Effector memory CD8-positive, alpha-beta T cell (primary cell): Measurements from ENCODE around the gene CLCF1.
"Not testable (repeated sequence)": the region's sequence is repeated elsewhere in the genome, so short reads cannot be mapped to it uniquely, and the experiment has no call there.

Experiments
- ATAC-seq: fragments of 150-1000 bp; cut with Tn5 transposase; replicated peaks from 2 replicates; pipeline ENCODE4 v1.10.0; 2021; ENCODE audit warnings: mild to moderate bottlenecking, moderate library complexity
- DNase-seq, 3 experiments: peaks; one replicate each; pipeline ENCODE4 v3.0.0; 2021
- H3K27ac Mint-ChIP-seq, 2 donors: one replicate each; pipeline ENCODE4 v1.8.0; 2022; ENCODE audit warnings: mild to moderate bottlenecking in 2 of 2, mixed read lengths in 2 of 2, moderate library complexity in 2 of 2
- H3K27me3 Mint-ChIP-seq, 2 donors: one replicate each; pipeline ENCODE4 v1.8.0; 2022; ENCODE audit warnings: mixed read lengths in 2 of 2
- H3K36me3 Mint-ChIP-seq: one replicate; pipeline ENCODE4 v1.8.0; 2022; ENCODE audit warnings: mild to moderate bottlenecking, moderate library complexity, mixed read lengths; ENCODE audit not compliant: insufficient read depth
- H3K4me1 Mint-ChIP-seq, 2 donors: one replicate each; pipeline ENCODE4 v1.8.0; 2022; ENCODE audit warnings: low read depth in 2 of 2, mixed read lengths in 2 of 2
- H3K4me3 Mint-ChIP-seq, 2 donors: one replicate each; pipeline ENCODE4 v1.8.0; 2022; ENCODE audit warnings: mild to moderate bottlenecking in 2 of 2, mixed read lengths in 2 of 2, moderate library complexity in 2 of 2
- H3K9me3 Mint-ChIP-seq, 2 donors: one replicate each; pipeline ENCODE4 v1.8.0; 2022; ENCODE audit warnings: mixed read lengths in 2 of 2

Gene CLCF1

DNA sequence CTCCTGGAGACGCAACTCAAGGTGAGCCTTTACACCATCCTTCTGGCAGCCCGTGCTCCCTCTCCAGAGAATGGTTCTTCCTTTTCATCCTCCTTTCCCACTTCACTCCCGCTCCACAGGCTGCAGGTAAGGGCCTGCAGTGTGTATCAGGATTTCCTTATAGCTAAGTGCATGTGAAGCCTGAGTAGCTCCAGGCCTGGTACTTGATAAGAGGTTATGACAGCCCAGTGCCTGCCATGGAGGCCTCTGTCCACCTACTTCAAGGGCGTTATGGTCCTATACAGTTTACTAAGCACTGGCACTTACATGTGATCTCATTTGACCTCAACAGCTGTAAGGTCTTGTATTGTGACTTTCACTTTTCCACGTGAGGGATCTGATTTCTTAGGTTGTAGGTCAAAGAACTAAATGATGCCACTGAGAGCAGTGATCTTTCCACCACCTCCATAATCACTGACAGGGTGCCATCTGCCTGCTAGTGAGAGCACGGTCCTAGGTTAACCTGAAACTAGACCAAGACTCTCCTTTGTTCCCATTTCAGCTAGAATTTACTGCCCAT is 52.0 kb downstream of the CLCF1 start:
- Mint-ChIP-seq H3K4me3 (no peak overlapping the region), H3K9me3 (no peaks in the 10 kb centered on the region), H3K4me1 (peaks cover 9 to 15% of the 10 kb centered on the region in 2 donors), H3K27me3 (no peaks in the 10 kb centered on the region), H3K36me3 (peaks cover 22% of the 10 kb centered on the region), H3K27ac (no peak overlapping the region)
- DNase-seq = no peak
- no peak for ATAC-seq

DNA sequence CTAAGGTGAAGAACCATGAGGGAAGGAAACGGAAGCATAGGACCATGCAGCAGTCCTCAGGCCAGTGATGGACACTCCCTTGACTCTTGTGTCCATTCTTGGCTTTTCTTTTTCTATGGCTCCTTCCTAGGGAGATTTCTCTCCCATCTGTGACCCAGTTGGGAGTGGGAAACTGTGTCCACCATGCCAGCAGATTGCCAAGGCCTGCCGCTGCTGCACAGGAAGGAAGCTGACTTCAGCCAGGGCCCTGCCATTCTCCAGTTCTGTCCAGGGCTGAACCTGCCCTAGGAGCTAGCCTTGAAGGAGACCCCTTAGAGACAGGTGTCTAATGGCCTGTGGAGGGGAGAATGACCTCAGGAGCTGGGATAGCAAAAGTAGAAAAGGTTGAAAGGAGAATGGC is 52.7 kb downstream of the CLCF1 start:
- DNase-seq (no peak), ATAC-seq (no peak)
- H3K27me3 Mint-ChIP-seq = no peaks in the 10 kb centered on the region
- H3K36me3 Mint-ChIP-seq = peaks cover 25% of the 10 kb centered on the region
- no peak overlapping the region for H3K27ac Mint-ChIP-seq
- H3K4me1 Mint-ChIP-seq = peaks cover 9 to 15% of the 10 kb centered on the region in 2 donors
- no peak overlapping the region for H3K4me3 Mint-ChIP-seq
- no peaks in the 10 kb centered on the region for H3K9me3 Mint-ChIP-seq

DNA sequence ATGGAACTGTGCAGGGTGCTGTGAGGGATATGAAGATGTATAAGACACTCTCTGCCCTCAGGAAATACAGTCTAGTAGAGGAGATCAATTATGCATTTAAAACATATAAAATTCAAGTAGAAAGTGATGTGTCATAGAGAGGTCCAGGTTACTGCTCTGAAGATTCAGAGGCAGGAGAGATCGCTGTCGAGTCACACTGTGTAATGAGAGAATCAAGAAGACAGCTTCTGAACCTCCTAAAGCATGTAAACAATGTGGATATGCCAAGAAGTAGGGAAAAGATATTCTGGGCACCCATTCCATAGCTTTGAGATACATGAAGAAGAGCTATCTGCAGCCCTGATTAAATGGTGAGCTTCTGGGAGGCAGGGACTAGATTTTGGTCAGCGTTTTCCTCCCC is 53.4 kb downstream of the CLCF1 start:
- Mint-ChIP-seq H3K4me1 (peaks cover 9 to 15% of the 10 kb centered on the region in 2 donors), H3K27me3 (no peaks in the 10 kb centered on the region), H3K27ac (no peak overlapping the region), H3K9me3 (no peaks in the 10 kb centered on the region), H3K4me3 (no peak overlapping the region), H3K36me3 (peaks cover 28% of the 10 kb centered on the region)
- DNase-seq (no peak), ATAC-seq (no peak)

DNA sequence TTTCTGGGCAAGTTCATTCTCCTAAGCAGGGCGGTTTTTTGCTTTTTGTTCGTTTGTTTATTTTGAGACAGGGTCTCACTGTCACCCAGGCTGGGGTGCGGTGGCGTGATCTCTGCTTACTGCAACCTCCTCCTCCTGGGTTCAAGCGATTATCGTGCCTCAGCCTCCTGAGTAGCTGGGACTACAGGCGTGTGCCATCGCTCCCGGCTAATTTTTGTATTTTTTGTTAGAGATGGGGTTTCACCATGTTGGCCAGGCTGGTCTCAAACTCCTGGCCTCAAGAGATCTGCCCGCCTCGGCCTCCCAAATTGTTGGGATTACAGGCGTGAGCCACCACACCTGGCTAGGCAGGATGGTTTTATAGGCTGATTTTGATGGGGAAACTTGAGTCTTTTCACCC is 54.5 kb downstream of the CLCF1 start:
- not testable (repeated sequence) for DNase-seq, ATAC-seq, H3K9me3 Mint-ChIP-seq, H3K27me3 Mint-ChIP-seq, H3K27ac Mint-ChIP-seq
- Mint-ChIP-seq H3K36me3 (peaks cover 28% of the 10 kb centered on the region), H3K4me1 (peaks cover 14 to 20% of the 10 kb centered on the region in 2 donors), H3K4me3 (peak overlapping the region; percentile 87 to 98)

DNA sequence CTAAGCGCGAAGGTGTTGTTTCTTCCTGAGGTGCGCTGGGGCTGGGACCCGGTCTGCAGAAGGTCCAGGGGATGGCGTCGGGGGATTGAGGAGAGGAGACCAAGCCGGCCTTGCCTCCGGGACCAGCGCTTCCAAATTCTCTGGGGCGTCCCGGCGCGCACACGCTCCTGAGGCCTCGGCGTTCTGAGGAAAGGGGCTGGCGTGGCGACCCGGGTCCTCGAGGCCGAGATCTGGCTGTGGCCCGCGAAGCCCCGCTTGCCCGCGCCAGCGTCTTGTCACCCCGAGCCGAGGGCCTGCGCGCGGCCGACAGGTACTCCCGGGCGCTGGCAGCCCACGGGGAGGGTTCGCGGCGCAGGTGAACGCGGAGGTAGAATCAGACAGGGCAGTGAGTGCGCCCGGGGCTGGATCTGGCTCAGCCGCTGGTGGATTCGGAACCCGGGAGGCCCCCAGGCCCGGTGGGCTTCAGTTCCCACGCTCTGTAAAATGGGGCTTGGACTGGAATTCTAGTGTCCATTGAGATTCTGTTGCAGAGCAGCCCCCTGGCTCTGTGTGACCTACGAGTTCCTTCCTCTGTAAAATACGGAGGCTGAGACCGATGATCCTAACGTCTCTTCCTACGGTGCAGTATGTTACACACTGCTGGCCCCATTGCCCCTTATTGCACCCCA is 55.4 kb downstream of the CLCF1 start:
- H3K4me1 Mint-ChIP-seq = peaks cover 20 to 26% of the 10 kb centered on the region in 2 donors
- peak; percentile 30 for ATAC-seq
- H3K36me3 Mint-ChIP-seq = peaks cover 32% of the 10 kb centered on the region

GRCh38 chr11:67317205-67317887 is 56.1 kb downstream of the CLCF1 start:
- ATAC-seq (peak; percentile 81), DNase-seq (peak; percentile 99)
- H3K27me3 Mint-ChIP-seq = no peaks in the 10 kb centered on the region
- peak overlapping the region; percentile 87 to 98 for H3K4me3 Mint-ChIP-seq
- peak overlapping the region; percentile 92 to 94 for H3K27ac Mint-ChIP-seq
- H3K36me3 Mint-ChIP-seq = peaks cover 32% of the 10 kb centered on the region
- no peaks in the 10 kb centered on the region for H3K9me3 Mint-ChIP-seq
- peaks cover 26 to 33% of the 10 kb centered on the region in 2 donors for H3K4me1 Mint-ChIP-seq

More for the DNA sequence above, 55.4 kb downstream of the CLCF1 start:
- Mint-ChIP-seq H3K9me3 (no peaks in the 10 kb centered on the region), H3K27ac (peak overlapping the region; percentile 92 to 94), H3K27me3 (no peaks in the 10 kb centered on the region), H3K4me3 (peak overlapping the region; percentile 87 to 98)
- DNase-seq = no peak

- DNase-seq = no peak
- no peak for ATAC-seq
- H3K4me1 Mint-ChIP-seq = peaks cover 30 to 36% of the 10 kb centered on the region in 2 donors
- H3K36me3 Mint-ChIP-seq = peaks cover 32% of the 10 kb centered on the region
- peak overlapping the region; percentile 87 to 98 for H3K4me3 Mint-ChIP-seq
- H3K9me3 Mint-ChIP-seq = no peaks in the 10 kb centered on the region
- H3K27ac Mint-ChIP-seq = peak overlapping the region; percentile 92 to 94
- no peaks in the 10 kb centered on the region for H3K27me3 Mint-ChIP-seq
Measured at GRCh38 chr11:67316882-67317204, 56.6 kb downstream of the CLCF1 start.

- Mint-ChIP-seq H3K9me3 (no peaks in the 10 kb centered on the region), H3K36me3 (peaks cover 32% of the 10 kb centered on the region), H3K27me3 (no peaks in the 10 kb centered on the region), H3K27ac (no peak overlapping the region), H3K4me1 (peaks cover 36 to 40% of the 10 kb centered on the region in 2 donors), H3K4me3 (peak overlapping the region in 1 of 2 donors; percentile 23)
- DNase-seq (no peak), ATAC-seq (no peak)
Measured at GRCh38 chr11:67315325-67315909, 58.0 kb downstream of the CLCF1 start.

- Mint-ChIP-seq H3K4me3 (peak overlapping the region in 1 of 2 donors; percentile 44), H3K36me3 (peaks cover 32% of the 10 kb centered on the region), H3K4me1 (peaks cover 36 to 40% of the 10 kb centered on the region in 2 donors), H3K27ac (peak overlapping the region; percentile 70 to 75), H3K9me3 (no peaks in the 10 kb centered on the region), H3K27me3 (no peaks in the 10 kb centered on the region)
- no peak for DNase-seq
- ATAC-seq = no peak
Measured at GRCh38 chr11:67314218-67314617, 59.2 kb downstream of the CLCF1 start.
